GM10248 (cell line): ENCODE data around the gene WDFY2.

Source experiments
- CTCF ChIA-PET: fragments of 300-600 bp; sonication (Branson Sonifier 250); formaldehyde crosslinking; extraction: SDS; loops from one replicate; lab custom pipeline; 2021; ENCODE audit warnings: antibody characterized with exemption; lab: Yijun Ruan, JAX
- POLR2A ChIA-PET: fragments of 350-650 bp; sonication (Branson Sonifier 250); formaldehyde crosslinking; extraction: SDS; loops from one replicate; lab custom pipeline; 2020; ENCODE audit warnings: antibody characterized with exemption; lab: Yijun Ruan, JAX
- DNase-seq: peaks from one replicate; pipeline ENCODE4 v3.0.0; 2012; ENCODE audit errors: extremely low spot score
- CTCF ChIP-seq: IDR thresholded peaks from 2 replicates; pipeline ENCODE4 v1.5.1; 2012; ENCODE audit warnings: mild to moderate bottlenecking, low read depth; ENCODE audit errors: extremely low read depth, missing control alignments, control extremely low read depth

Gene WDFY2

DNA sequence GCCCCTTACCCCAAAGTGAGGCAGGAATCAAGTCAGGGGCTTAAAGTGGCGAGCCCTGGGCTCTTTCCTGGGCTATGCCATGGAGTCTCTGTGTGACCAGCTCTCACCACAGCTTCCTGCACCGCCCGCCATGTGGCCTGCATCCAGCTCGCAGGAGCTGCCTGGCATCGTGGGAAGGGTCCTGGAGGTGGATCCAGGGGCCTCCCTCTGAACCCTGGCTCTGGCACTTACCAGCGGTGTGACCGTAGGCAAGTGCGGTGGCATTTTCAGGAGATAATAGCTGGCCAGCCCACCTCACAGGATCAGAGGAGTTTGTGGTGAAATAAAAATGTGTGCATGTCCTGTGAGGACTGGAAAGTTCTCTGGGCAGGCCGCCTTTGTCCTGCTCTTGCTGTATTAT lies 193.7 kb downstream of the WDFY2 start:
- no peak for TF ChIP-seq CTCF
- no peak for DNase-seq
- ChIA-PET CTCF (interaction anchor here (2.5 kb wide), 1 partner anchor 19 kb away, joined by 10 read pairs; no protein-coding TSS in a partner anchor), POLR2A (no interaction called here)

- no peak for TF ChIP-seq CTCF
- DNase-seq = no peak
- ChIA-PET POLR2A (no interaction called here), CTCF (interaction anchor here (2.5 kb wide), 1 partner anchor 20 kb away, joined by 10 read pairs; no protein-coding TSS in a partner anchor)
Observed at GRCh38 chr13:51778392-51778791, 194.1 kb downstream of the WDFY2 start.

- no peak for DNase-seq
- POLR2A ChIA-PET = no interaction called here
- no peak for TF ChIP-seq CTCF
- CTCF ChIA-PET = interaction anchor here (1.2 to 8.9 kb wide), 5 partner anchors 8 to 325 kb away, joined by 3 to 88 read pairs (median 4); no protein-coding TSS in a partner anchor
Observed at GRCh38 chr13:51780099-51780498, 195.8 kb downstream of the WDFY2 start.

- ChIA-PET POLR2A (no interaction called here), CTCF (interaction anchor here (1.0 to 8.9 kb wide), 8 partner anchors 9 to 656 kb away, joined by 3 to 88 read pairs (median 4); no protein-coding TSS in a partner anchor)
- TF ChIP-seq CTCF = peak; percentile 40
- DNase-seq = peak; percentile 48
Observed at GRCh38 chr13:51781246-51782022, 197.2 kb downstream of the WDFY2 start.

DNA sequence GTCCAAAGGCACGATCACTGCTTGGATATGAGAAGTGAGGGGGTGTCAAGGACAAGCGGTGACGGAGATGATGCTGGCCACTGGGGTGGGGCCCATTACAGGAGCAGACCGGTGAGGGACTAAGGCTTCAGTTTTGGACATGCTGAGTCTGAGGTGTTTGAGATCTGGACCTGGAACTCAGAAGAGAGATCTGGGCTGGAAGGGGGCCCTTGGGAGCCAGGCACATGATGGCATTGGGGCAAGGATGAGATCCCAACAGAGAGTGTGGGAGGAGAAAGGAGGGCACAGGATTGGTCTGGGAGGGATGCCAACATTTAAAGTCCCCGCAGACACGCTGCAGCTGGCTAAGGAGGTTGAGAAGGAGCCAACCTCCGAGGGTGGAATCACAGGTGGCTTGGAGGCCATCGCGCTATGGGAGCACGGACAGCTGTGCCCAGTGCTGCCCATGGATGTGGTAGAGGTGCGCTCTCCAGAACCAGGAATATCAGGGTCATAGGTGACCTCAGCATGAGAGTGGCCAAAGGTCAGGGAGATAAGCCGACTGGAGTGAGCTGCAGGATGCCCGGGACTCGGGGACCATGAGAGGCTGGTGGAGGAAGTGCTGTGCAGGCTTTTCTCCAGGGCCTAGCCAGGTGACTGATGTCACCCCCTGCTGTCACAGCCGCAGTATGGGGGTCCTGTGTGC lies 197.9 kb downstream of the WDFY2 start:
- DNase-seq = no peak
- POLR2A ChIA-PET = no interaction called here
- CTCF ChIA-PET = interaction anchor here (1.0 to 8.9 kb wide), 10 partner anchors 10 to 657 kb away, joined by 3 to 88 read pairs (median 4); no protein-coding TSS in a partner anchor
- no peak for TF ChIP-seq CTCF

- POLR2A ChIA-PET = no interaction called here
- DNase-seq = no peak
- CTCF ChIA-PET = interaction anchor here (1.0 to 8.9 kb wide), 7 partner anchors 12 to 658 kb away, joined by 3 to 88 read pairs (median 3); no protein-coding TSS in a partner anchor
- no peak for TF ChIP-seq CTCF
Observed at GRCh38 chr13:51783428-51784094, 199.3 kb downstream of the WDFY2 start.
